Stimulated activated CD4-positive, alpha-beta T cell treated with anti-CD3 and anti-CD28 coated beads, Interleukin-4, amount 100 ng/mL, for 48 hours (primary cell): ENCODE measurements around the gene PIP4K2B.
"Not testable (repeated sequence)": the region's sequence is repeated elsewhere in the genome, so short reads cannot be mapped to it uniquely, and the experiment has no call there.

Experiments used
- DNase-seq, 2 donors: peaks; one replicate each; pipeline ENCODE4 v3.0.0-alpha.2; 2020; ENCODE audit warnings: low read depth in 2 of 2

PIP4K2B gene

DNA sequence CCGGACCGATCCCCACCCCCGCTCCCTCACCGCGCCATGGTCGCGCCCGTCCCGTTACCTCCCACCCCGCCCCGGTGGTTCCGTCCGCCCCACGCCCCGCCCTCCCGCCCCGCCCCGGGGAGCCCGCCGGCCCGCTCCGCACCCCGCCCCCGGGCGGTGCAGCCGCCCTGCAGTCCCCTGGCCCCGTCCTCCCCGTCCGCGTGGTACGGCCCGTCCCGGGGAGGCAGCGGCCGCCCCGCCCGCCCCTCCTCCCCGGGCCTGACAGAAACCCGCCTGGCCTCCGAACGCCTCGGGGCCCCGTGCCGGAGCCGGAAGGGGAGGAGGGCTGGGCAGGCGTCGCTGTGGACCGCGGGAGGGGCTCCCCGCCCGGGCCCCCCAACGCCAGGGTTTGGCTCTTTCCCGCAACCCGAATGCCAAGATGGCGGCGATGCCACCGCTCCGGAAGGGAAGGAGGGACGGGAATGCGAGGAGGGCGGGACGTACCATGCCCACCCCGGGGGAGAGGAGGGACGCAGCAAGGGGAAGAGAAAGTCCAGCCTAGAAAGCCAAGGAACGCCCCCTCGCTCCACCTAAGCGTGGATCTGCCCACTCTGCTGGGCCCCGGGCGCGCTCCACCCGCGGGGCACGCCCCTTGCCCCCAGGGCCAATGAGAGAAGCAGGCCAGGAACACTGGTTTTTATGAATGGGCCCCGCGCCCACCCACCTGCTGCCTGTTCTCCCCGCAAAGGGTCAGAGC lies at the start of gene PIP4K2B:
PIP4K2B (minus strand) TSS at position 56 of the 736 bp plus-strand sequence. CDS start 132 bp downstream, outside the sequence.
- DNase-seq: peak; percentile 82 to 89

DNA sequence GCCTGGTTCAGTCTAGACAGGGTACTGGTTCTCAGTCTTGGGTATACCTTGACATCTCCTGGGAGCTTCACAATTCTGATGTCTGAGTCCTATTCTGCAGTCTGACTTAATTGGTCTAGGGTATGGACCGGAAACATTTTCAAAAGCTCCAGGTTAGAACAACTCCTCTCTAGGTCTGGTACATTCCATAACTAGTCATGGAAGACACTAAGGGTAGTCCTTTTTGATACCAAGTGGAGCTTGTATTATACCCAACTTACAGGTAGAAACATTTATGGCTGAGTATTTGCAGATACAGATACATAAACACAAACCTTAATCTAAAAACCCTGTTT lies 49.2 kb upstream of the PIP4K2B start:
- DNase-seq: no peak

DNA sequence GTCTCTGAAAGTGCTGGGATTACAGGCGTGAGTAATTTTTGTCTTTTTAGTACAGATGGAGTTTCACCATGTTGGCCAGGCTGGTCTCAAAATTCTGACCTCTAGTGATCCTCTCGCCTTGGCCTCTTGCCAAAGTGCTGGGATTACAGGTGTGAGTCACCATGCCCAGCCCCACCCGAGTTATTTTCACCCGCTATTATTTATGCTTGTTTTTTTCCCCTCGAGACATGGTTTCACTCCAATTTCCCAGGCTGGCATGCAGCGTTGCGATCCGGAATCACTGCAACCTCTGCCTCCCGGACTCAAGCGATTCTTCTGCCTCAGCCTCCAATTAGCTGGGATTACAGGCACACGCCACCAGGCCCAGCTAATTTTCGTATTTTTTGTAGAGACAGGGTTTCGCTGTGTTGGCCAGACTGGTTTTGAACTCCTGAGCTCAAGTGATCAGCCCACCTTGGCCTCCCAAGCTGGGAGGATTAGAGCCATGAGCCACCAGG lies 45.0 kb upstream of the PIP4K2B start:
- DNase-seq: no peak

DNA sequence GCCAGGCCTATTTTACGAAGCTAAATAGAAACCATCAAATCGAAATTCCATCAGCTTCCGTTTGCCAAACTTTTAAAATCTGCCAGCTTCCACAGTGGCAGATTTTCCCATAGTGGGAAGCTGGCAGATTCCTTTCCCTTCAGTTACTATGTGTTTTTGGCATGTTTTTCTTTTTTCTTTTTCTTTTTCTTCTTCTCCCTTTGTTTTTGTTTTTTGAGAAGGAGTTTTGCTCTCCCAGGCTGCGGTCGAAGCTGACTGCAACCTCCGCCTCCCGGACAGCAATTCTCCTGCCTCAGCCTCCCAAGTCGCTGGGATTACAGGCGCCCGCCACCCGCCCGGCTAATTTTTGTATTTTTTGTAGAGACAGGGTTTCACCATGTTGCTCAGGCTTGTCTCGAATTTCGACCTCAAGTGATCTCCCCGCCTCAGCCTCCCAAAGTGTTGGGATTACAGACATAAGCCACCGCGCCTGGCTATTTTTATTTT lies 26.4 kb upstream of the PIP4K2B start:
- no peak for DNase-seq

DNA sequence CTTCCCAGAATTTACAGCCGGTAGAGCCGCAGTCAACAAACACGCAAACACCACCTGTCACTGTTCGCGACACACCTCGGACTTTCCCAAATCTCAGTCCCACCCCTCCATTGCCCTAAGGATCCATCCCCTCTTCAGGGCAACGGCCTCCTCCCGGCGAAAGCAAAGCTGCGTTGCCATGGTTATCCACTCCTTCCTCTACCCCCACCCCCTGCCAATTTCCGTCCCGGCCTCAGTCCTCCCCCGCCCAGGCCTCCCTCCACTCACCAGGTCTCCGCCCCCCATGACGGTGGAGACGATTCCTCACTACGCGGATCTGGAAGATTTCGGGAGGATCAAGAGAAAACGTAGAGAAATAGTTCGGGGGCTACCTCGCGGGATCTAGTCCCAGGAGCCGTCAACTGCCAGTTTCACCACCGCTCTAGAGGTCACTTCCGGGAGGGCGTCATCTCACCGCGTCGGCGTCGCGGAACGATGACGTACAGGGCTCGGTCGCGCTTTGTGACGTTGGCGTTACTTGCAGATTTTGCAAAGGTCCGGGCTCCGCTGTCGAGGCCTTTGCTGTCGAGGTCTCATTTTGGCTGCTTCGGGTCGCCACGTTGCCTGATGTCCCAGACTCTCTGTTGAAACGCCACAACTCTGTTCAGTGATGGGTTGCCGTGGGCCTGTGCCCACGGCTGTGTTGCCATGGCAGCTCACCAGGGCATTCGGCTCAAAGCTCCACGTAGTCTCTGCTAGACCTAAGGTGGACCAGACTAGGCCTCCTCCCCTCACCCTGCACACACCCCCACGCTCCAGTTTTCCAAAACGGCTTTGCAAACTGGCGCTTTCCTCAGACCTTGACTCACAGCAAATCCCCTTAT lies 25.8 kb upstream of the PIP4K2B start, which contains the start of gene CWC25:
CWC25 (minus strand) TSS at position 423 of the 863 bp plus-strand sequence; CDS start at position 285, 138 bp downstream.
- peak; percentile 87 to 93 for DNase-seq

DNA sequence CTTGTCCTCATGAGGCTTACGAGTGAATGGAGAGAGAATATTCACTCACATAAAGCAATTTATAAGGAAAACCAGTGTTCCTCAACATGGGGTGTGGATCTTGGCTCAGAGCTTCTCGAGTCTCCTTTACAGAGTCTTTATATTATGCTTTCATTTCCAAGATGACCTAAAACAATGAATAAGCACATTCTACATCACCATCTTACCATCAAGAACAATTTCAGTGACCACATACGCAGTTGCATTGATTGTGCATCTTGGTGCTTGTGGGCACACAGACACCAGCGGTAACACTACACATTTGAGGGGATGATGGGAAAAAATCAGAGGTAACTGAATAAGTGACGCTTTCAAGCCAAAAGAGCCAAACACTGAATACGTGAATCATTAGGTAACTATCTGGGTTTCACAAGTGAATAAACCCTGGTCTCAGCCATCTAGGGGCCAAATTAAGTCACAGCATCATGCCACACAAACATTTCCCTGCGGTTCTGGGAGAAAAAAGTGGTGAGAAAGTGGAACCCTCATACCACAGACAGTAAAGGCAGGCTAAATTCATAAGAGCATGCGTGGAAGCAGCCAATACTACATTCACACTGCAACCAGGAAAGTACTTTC lies 16.3 kb upstream of the PIP4K2B start:
- DNase-seq: peak in 1 of 2 donors; percentile 11

DNA sequence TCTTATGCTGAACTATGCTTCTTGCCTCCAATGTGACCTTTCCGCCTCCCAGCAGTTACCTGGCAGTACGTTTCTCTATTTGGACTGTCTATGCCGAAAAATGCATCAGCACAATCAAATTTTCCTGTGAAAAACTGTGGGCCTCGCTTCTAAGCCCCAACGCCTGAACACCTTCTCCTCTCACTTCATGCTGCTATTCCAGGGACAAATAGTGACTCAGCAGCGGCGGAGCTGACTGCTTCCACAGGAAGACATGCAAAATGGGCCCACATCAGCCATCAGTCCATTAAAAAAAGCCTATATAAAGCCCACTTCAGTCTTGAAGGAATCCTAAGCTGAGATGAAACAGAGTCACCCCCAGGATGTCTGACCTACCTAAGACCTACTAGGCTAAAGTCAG lies 10.5 kb upstream of the PIP4K2B start:
- DNase-seq: no peak

DNA sequence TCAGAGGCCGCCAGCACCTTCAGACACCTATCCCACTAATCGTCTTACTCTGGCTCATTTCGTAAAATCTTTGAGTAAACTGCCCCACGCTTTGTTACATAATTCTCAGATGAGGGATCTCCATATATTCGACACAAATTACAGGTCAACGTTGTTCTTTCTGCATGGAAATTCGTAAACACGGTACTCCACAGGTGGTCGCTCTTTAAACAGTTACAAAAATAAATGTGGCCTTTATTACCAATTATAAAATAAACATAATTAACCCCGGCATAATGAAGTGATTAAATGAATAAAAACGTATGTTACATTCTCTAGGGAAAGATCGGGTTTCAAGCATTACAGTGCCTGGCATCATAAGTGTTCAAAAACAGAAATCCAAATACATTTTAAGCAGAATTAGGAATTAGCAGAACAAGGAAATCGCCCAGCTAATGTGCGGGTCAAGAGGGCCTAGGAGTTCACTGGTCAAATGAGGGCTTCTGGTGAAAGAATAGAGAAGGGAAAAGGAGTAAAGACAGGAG lies 943 bp upstream of the PIP4K2B start:
- no peak for DNase-seq

DNA sequence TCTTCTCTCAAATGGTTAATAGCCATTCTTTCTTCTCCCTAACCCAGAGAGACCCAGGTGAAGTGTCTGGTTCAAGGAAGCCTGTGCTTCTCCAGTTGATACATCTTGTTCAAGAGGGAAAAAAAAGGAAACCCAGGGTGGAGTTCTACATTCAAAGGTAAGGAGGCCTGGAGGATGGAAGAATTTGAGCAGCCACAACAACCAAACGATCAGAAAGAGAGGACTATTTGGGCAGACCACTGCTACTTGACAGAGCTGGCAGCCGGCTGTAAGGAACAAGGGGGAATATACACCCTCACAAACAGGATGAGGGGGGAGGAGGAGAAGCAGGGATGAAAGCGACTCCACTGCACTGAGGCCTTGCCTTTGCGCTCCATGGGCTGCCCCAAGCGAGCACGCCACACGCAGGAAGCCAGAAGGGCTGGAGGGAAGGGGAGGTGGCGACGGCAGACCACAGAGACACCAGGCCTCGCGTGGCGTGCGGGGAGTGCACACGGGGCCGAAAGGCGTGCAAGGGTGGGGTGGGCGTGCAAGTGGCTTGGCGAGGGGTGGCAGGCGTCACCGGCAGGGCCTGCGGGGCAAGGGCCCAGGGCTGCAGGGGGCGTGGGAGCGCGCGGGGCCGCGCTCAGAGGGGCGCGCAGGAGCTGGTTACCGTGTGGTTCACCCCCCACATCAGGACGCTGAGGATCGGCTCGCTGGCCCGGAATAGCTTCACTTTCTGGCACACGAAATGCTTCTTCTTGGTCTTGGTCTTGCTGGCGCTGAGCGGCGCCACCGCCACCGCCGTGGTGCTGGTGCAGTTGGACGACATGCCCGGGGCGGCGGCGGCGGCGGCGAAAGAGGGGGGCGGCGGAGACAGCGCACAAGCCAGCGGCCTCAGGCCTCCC lies 499 bp downstream of the PIP4K2B start:
- peak; percentile 22 to 35 for DNase-seq

DNA sequence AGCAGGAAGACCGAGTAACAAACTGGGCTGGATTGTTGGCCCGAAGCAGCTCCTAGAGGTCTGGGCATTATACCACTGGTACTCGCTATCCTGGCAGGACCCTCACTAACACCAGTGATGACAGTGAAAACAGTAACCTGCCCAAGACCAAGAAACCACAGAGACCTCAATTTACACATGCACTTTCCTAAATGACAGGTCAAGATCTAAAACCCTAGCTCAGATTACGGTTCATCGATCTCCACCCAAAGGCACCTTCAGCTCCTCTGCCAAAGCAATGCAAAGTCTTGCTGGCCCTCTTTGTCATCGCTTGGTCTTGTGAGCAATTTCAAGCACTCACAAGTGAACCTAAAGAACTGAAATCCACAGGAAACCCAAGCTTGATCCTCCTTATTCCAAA lies 1.5 kb downstream of the PIP4K2B start:
- DNase-seq: no peak

DNA sequence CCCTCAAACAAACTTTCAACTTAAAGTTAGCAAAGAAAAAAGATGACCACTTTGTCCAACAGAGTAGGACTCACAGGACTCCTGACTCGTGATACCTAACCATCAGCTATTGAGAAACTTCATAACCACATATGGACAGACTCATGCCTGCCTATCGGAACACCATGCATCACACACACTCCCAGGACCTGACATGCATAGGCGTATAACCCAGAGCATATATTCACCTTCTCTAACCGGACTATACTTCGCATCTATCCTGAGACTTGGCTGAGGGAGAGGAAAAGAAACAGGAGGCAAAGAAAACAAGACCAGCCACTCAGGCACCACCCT lies 2.2 kb downstream of the PIP4K2B start:
- no peak for DNase-seq

DNA sequence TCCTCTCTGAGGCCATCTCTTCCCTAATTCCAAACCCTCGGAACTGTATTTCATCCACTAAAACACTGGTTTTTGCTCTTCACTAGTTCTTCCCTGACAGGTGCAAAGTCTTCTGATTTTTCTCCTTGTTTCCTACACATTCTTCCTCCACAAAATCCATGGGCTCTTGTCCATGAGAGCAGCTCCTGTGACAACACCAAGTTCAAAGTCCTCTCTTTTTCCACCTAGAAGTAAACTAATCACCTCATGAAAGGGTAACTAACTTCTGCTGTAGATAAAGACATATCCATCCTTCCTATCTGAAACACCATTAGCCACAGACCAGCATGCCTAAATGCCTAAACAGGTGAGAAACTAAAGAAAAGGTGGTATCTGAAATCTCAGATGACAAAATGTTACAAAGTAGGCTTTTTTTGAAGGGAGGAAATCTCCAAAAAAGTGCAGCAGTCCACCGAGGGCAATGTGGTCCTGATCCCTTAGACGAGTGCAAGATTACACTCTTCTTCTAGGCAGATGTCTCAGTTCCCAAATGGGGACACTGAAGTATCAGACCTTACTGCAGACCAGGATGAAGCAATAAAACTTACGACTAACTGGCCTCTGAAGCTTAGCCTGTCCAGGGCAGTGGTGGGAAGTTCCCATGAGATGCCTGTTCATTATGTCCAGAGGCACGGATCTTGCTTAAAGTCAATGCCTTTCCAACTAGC lies 2.8 kb downstream of the PIP4K2B start:
- no peak for DNase-seq

DNA sequence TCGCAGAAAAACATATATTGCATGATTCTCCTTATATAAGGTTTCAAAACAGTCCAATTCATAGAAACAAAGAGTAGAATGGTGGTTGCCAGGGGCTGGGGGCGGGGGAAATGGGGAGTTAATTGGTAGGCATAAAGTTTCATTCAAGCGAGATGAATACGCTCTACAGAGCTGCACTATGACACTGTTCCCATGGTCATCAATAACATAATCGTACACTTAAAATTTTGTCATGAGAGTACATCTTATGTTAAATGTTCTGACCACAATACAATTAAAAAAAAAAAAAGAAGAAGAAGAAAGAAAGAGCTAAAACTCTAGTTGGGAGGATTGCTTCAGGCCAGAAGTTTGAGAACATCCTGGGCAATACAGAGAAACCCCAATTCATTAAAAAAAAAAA lies 5.1 kb downstream of the PIP4K2B start:
- DNase-seq: no peak

DNA sequence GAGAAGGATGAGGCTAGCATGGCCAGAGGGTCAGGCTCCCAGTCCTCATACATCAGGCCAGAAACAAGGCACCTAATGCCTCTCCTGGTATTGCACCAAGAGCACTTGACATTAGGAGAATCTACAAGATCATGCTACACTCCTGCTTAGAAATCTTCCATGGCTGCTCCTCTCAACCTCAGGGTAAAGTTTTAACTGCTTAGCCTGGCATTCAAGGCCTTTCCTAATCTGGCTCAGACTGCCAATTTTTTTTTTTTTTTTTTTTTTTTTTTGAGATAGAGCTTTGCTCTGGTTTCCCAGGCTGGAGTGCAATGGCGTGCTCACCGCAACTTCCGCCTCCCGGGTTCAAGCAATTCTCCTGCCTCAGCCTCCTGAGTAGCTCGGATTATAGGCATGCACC lies 8.2 kb downstream of the PIP4K2B start:
- no peak for DNase-seq

DNA sequence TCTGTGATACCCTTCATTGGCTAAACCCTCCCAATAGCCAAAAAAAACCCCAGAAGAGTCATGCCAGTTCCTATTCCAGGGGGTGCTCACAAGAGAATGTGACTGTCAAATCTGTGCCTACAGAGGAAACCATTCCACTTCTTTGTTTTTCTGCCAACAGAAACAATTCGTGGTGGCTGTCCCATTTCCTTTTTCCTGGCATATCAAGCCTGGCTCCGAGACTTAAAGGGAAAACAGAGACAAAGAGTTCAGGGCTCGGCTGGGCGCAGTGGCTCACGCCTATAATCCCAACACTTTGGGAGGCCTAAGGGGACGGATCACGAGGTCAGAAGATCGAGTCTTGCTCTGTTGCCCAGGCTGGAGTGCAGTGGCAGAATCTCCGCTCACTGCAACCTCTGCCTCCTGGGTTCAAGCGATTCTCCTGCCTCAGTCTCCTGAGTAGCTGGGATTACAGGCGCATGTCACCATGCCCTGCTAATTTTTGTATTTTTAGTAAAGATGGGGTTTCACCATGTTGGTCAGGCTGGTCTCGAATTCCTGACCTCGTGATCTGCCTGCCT lies 9.1 kb downstream of the PIP4K2B start:
- not testable (repeated sequence) for DNase-seq

DNA sequence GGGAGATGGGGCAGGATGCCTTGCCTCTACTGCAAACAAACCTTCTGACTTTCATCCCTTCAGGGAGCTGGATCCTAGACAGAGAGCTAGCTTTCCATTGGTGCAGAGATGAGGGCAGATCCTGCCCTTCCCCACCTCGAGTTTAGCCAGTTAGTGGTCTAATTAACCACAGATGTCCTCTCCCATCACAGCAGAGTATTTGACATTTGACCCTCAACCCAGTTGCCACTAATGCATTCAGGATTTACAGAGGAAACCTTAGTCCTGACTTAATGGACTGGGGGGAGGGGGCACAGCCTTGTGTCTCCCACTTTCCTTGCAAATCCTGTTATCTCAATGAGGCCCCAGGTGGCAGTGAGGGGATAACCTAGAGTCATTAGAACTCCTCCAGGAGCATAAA lies 10.2 kb downstream of the PIP4K2B start:
- DNase-seq: no peak

DNA sequence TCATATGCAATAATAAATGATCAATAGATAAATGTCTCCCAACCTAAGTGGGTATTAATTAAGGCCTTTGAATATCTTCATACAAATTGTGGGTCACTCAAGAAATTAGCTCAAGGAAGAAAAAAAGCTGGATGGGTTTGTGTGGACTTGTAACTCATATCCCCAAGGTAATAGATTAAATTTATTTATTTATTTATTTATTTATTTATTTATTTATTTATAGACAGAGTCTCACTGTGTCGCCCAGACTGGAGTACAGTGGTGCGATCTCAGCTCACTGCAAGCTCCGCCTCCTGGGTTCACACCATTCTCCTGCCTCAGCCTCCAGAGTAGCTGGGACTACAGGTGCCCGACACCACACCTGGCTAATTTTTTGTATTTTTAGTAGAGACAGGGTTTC lies 11.4 kb downstream of the PIP4K2B start:
- DNase-seq: not testable (repeated sequence)

DNA sequence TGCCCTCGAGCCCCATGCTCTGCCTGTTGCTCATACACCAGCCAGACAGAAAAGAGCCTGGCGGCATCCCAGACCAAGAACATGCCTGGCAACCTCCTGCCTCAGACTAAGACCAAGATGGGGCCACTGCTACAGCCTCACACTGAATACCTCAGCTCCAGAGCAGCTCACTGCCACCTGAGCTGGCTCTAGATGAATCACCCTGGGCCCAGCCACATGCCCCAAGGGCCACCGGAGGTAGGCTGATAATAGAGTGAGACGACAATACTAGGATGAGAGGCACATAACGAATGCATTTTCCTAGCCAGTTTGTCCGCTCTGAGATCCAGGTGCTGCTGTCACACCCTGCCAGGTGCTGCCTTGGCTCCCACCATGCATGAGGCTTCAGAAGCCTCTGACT lies 13.0 kb downstream of the PIP4K2B start:
- no peak for DNase-seq

DNA sequence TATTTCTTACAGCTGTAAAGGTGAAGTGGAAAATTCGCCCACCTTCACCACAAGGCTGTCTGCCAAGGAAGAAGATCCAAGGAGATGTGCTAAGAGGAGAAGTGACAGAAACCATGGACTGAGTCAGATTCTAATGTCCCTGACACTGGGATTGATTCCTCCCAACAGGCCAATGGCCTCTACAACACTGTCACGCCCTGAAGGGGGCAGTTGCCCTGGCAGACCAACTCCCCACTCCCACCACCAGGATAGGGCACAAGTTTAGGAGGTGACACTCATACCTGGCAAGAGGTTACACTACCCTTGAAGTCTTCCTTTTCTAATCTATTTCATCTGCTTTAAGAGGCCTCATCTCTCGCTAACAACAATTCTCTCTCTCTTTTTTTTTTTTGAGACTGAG lies 16.1 kb downstream of the PIP4K2B start:
- DNase-seq: no peak
